Calu3 (cell line): ENCODE measurements around the gene ZNF496. TPM values are rescaled to one million over a fixed set of nuclear protein-coding genes. Genes with fewer than 3 reads are reported as not detected.

Experiments
- BruUV-seq: library from RNA; stranded (reverse); fragments of 400-500 nt; replicated peaks from 2 replicates; lab custom pipeline; 2021; lab: Mats Ljungman, UMichigan
- CTCF ChIA-PET: fragments of 300-600 bp; sonication (Branson Sonifier 250); formaldehyde crosslinking; loops from one replicate; lab custom pipeline; 2022; ENCODE audit warnings: antibody characterized with exemption; lab: Charles Lee
- DNase-seq: peaks from one replicate; pipeline ENCODE4 v3.0.0; 2022
- H3K27ac Mint-ChIP-seq: one replicate; pipeline ENCODE4 v1.8.0; 2022; ENCODE audit warnings: mixed read lengths; ENCODE audit not compliant: unreplicated experiment
- H3K27me3 Mint-ChIP-seq: one replicate; pipeline ENCODE4 v1.8.0; 2022; ENCODE audit warnings: mixed read lengths; ENCODE audit not compliant: unreplicated experiment
- H3K36me3 Mint-ChIP-seq: one replicate; pipeline ENCODE4 v1.8.0; 2022; ENCODE audit warnings: mild to moderate bottlenecking, moderate library complexity, mixed read lengths; ENCODE audit not compliant: insufficient read depth, unreplicated experiment
- H3K4me1 Mint-ChIP-seq: one replicate; pipeline ENCODE4 v1.8.0; 2022; ENCODE audit warnings: mild to moderate bottlenecking, low read depth, mixed read lengths; ENCODE audit not compliant: unreplicated experiment
- H3K4me3 Mint-ChIP-seq: one replicate; pipeline ENCODE4 v1.8.0; 2022; ENCODE audit warnings: mild to moderate bottlenecking, low read depth, moderate library complexity, mixed read lengths; ENCODE audit not compliant: unreplicated experiment
- H3K9me3 Mint-ChIP-seq: one replicate; pipeline ENCODE4 v1.8.0; 2022; ENCODE audit warnings: low read depth, mixed read lengths; ENCODE audit not compliant: unreplicated experiment
- intact Hi-C: fragments of 100-400 bp; cut with micrococcal nuclease; formaldehyde crosslinking; loops from one replicate; pipeline ENCODE4 v1.10.0; 2022; ENCODE audit not compliant: unreplicated experiment
- total RNA-seq: library from RNA; stranded (reverse); gene quantifications from 2 replicates; pipeline ENCODE4 v1.2.3, GENCODE V29; 2022
- TF ChIP-seq, protein P1 (sequence below): fragments of 200-600 bp; IDR thresholded peaks from one replicate; pipeline ENCODE4 v1.8.0; 2022; ENCODE audit warnings: antibody characterized with exemption; ENCODE audit not compliant: unreplicated experiment

Gene ZNF496
- total RNA-seq, 1 experiment from 2014 or later = 36.9 TPM

GRCh38 chr1:247301176-247301540 lies 30.5 kb downstream of the ZNF496 start:
- Mint-ChIP-seq H3K9me3 (peaks cover 5% of the 10 kb centered on the region), H3K4me3 (no peak overlapping the region), H3K4me1 (no peaks in the 10 kb centered on the region), H3K27ac (no peak overlapping the region), H3K36me3 (peaks cover 31% of the 10 kb centered on the region), H3K27me3 (no peaks in the 10 kb centered on the region)
- BruUV-seq = no TSS peak
- intact Hi-C loops = no loop called here
- DNase-seq = no peak
- CTCF ChIA-PET = interaction anchor here (0.5 kb wide), 1 partner anchor 147 kb away, joined by 3 read pairs; no protein-coding TSS in a partner anchor
- TF ChIP-seq, protein P1, sequence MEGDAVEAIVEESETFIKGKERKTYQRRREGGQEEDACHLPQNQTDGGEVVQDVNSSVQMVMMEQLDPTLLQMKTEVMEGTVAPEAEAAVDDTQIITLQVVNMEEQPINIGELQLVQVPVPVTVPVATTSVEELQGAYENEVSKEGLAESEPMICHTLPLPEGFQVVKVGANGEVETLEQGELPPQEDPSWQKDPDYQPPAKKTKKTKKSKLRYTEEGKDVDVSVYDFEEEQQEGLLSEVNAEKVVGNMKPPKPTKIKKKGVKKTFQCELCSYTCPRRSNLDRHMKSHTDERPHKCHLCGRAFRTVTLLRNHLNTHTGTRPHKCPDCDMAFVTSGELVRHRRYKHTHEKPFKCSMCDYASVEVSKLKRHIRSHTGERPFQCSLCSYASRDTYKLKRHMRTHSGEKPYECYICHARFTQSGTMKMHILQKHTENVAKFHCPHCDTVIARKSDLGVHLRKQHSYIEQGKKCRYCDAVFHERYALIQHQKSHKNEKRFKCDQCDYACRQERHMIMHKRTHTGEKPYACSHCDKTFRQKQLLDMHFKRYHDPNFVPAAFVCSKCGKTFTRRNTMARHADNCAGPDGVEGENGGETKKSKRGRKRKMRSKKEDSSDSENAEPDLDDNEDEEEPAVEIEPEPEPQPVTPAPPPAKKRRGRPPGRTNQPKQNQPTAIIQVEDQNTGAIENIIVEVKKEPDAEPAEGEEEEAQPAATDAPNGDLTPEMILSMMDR = no peak

- CTCF ChIA-PET = interaction anchor here (0.5 kb wide), 1 partner anchor 147 kb away, joined by 3 read pairs; no protein-coding TSS in a partner anchor
- peaks cover 31% of the 10 kb centered on the region for H3K36me3 Mint-ChIP-seq
- H3K4me1 Mint-ChIP-seq = no peaks in the 10 kb centered on the region
- TF ChIP-seq, protein P1 = no peak
- H3K9me3 Mint-ChIP-seq = peaks cover 4% of the 10 kb centered on the region
- intact Hi-C loops = no loop called here
- H3K4me3 Mint-ChIP-seq = no peak overlapping the region
- H3K27me3 Mint-ChIP-seq = no peaks in the 10 kb centered on the region
- no TSS peak for BruUV-seq
- H3K27ac Mint-ChIP-seq = no peak overlapping the region
- DNase-seq = no peak
These were observed 31.0 kb downstream of the ZNF496 start for GRCh38 chr1:247300491-247301175.

GRCh38 chr1:247299723-247300381 lies 31.8 kb downstream of the ZNF496 start:
- BruUV-seq = no TSS peak
- no peak overlapping the region for H3K4me3 Mint-ChIP-seq
- CTCF ChIA-PET = no interaction called here

DNA sequence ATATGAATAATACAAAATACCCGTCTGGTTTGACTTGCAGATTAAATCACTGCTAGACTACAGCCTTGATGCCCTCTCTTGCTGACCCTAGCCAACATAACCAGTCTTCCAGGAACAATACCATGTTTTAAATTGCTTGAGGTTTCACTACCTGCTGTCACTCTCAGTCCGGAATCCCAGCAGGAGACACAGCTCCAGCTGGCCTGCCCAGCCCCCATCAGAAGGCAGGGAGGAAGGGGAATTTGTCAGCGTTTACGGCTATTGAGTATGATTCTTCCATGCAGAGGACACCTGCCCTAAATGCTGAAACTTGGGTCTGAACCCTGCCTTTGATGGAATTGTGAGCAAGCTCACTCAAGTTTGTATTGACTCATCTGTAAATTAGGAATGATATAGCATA lies 33.0 kb downstream of the ZNF496 start:
- intact Hi-C loops = no loop called here
- BruUV-seq = no TSS peak
- CTCF ChIA-PET = no interaction called here

More at GRCh38 chr1:247299723-247300381, 31.8 kb downstream of the ZNF496 start:
- no peak for DNase-seq
- Mint-ChIP-seq H3K27ac (no peak overlapping the region), H3K36me3 (peaks cover 25% of the 10 kb centered on the region), H3K27me3 (no peaks in the 10 kb centered on the region), H3K9me3 (peaks cover 5% of the 10 kb centered on the region), H3K4me1 (no peaks in the 10 kb centered on the region)
- TF ChIP-seq, protein P1 = no peak
- intact Hi-C loops = no loop called here

More for the DNA sequence above, 33.0 kb downstream of the ZNF496 start:
- Mint-ChIP-seq H3K27me3 (no peaks in the 10 kb centered on the region), H3K9me3 (peaks cover 5% of the 10 kb centered on the region), H3K36me3 (peaks cover 16% of the 10 kb centered on the region), H3K4me3 (no peak overlapping the region), H3K27ac (no peak overlapping the region), H3K4me1 (no peaks in the 10 kb centered on the region)
- DNase-seq = no peak
- TF ChIP-seq, protein P1 = no peak
